OCI-LY3 (cell line): ENCODE measurements around the gene CARD9.

Experiments used
- H2AFZ ChIP-seq: fragments of 200-600, 300-600 bp; shearing (Covaris generic); 2 replicates; pipeline ENCODE4 v1.6.0; 2014; ENCODE audit warnings: antibody characterized with exemption, low read depth, low read length
- H3K27ac ChIP-seq: fragments of 200-600, 300-600 bp; sonication (generic); 2 replicates; pipeline ENCODE4 v1.5.1; 2014; ENCODE audit warnings: mild to moderate bottlenecking, low read length, moderate library complexity, mixed read lengths
- H3K27me3 ChIP-seq: fragments of 200-600, 300-600 bp; sonication (generic); 2 replicates; pipeline ENCODE4 v1.6.1; 2014; ENCODE audit warnings: low read depth, low read length, mixed read lengths
- H3K36me3 ChIP-seq: fragments of 200-600, 300-600 bp; sonication (generic); replicated peaks from 2 replicates; pipeline ENCODE3; 2014; ENCODE audit warnings: low read depth, low read length, mixed read lengths
- H3K4me1 ChIP-seq: fragments of 300-600, 200-600 bp; sonication (generic); 2 replicates; pipeline ENCODE4 v1.6.1; 2014; ENCODE audit warnings: low read length, mixed read lengths
- H3K4me2 ChIP-seq: fragments of 200-600, 300-600 bp; sonication (generic); 2 replicates; pipeline ENCODE4 v1.6.1; 2014; ENCODE audit warnings: low read length, mixed read lengths
- H3K4me3 ChIP-seq: fragments of 300-600, 200-600 bp; sonication (generic); 2 replicates; pipeline ENCODE4 v1.5.1; 2014; ENCODE audit warnings: antibody characterized with exemption, mild to moderate bottlenecking, low read length, moderate library complexity
- H3K79me2 ChIP-seq: fragments of 300-600, 200-600 bp; shearing (Covaris generic); 2 replicates; pipeline ENCODE4 v1.6.1; 2014; ENCODE audit warnings: mild to moderate bottlenecking, low read length, mixed read lengths
- H3K9ac ChIP-seq: fragments of 300-600, 200-600 bp; shearing (Covaris generic); 2 replicates; pipeline ENCODE4 v1.6.0; 2014; ENCODE audit warnings: mild to moderate bottlenecking, low read length, moderate library complexity
- H3K9me3 ChIP-seq: fragments of 200-600, 300-600 bp; shearing (Covaris generic); 2 replicates; pipeline ENCODE4 v1.6.1; 2014; ENCODE audit warnings: low read length, mixed read lengths; ENCODE audit not compliant: insufficient read depth
- H4K20me1 ChIP-seq: fragments of 200-600, 300-600 bp; sonication (generic); 2 replicates; pipeline ENCODE4 v1.6.1; 2016; ENCODE audit warnings: low read length, mixed read lengths; ENCODE audit not compliant: insufficient read depth
- CTCF ChIP-seq: fragments of 200-600, 300-600 bp; sonication (generic); IDR thresholded peaks from 2 replicates; pipeline ENCODE4 v1.5.1; 2014; ENCODE audit warnings: antibody characterized with exemption, low read length, low read depth
- EZH2phosphoT487 ChIP-seq: fragments of 200-600 bp; shearing (Covaris generic); IDR thresholded peaks from 2 replicates; pipeline ENCODE4 v1.6.1; 2018; ENCODE audit warnings: antibody characterized with exemption, mixed run types, low read depth

Gene CARD9

GRCh38 chr9:136339958-136340310 is 33.5 kb downstream of the CARD9 start:
- H4K20me1 ChIP-seq, result no peaks in the 10 kb centered on the region
- no peaks in the 10 kb centered on the region for H3K79me2 ChIP-seq
- H3K36me3 ChIP-seq, result no peaks in the 10 kb centered on the region
- no peak overlapping the region for H3K9ac ChIP-seq
- no peaks in the 10 kb centered on the region for H3K4me1 ChIP-seq
- H3K9me3 ChIP-seq, result no peaks in the 10 kb centered on the region
- no peaks in the 10 kb centered on the region for H3K27me3 ChIP-seq
- no peak overlapping the region for H2AFZ ChIP-seq
- H3K4me3 ChIP-seq, result no peak overlapping the region
- no peak overlapping the region for H3K4me2 ChIP-seq
- TF ChIP-seq EZH2phosphoT487 (no peak), CTCF (no peak)
- no peak overlapping the region for H3K27ac ChIP-seq

GRCh38 chr9:136339173-136339957 is 34.1 kb downstream of the CARD9 start:
- Histone ChIP-seq H3K4me2 (no peak overlapping the region), H3K4me3 (no peak overlapping the region), H3K9ac (no peak overlapping the region), H3K36me3 (no peaks in the 10 kb centered on the region), H3K9me3 (no peaks in the 10 kb centered on the region), H2AFZ (no peak overlapping the region), H3K79me2 (no peaks in the 10 kb centered on the region), H3K27me3 (no peaks in the 10 kb centered on the region), H3K4me1 (no peaks in the 10 kb centered on the region), H3K27ac (no peak overlapping the region), H4K20me1 (no peaks in the 10 kb centered on the region)
- TF ChIP-seq CTCF (peak; percentile 91), EZH2phosphoT487 (no peak)

GRCh38 chr9:136338511-136338910 is 35.0 kb downstream of the CARD9 start:
- Histone ChIP-seq H3K36me3 (no peaks in the 10 kb centered on the region), H3K4me3 (no peak overlapping the region), H4K20me1 (no peaks in the 10 kb centered on the region), H2AFZ (no peak overlapping the region), H3K27ac (no peak overlapping the region), H3K79me2 (no peaks in the 10 kb centered on the region), H3K27me3 (no peaks in the 10 kb centered on the region), H3K9me3 (no peaks in the 10 kb centered on the region), H3K4me2 (no peak overlapping the region), H3K4me1 (no peaks in the 10 kb centered on the region), H3K9ac (no peak overlapping the region)
- TF ChIP-seq CTCF, result no peak
- TF ChIP-seq EZH2phosphoT487, result no peak

- no peak overlapping the region for H3K27ac ChIP-seq
- no peak overlapping the region for H3K9ac ChIP-seq
- no peaks in the 10 kb centered on the region for H4K20me1 ChIP-seq
Measured at GRCh38 chr9:136337416-136338395, 35.8 kb downstream of the CARD9 start.

More at GRCh38 chr9:136337416-136338395, 35.8 kb downstream of the CARD9 start:
- H3K9me3 ChIP-seq, result no peaks in the 10 kb centered on the region
- H3K4me3 ChIP-seq, result no peak overlapping the region
- TF ChIP-seq EZH2phosphoT487 (no peak), CTCF (no peak)
- no peaks in the 10 kb centered on the region for H3K36me3 ChIP-seq
- no peaks in the 10 kb centered on the region for H3K27me3 ChIP-seq
- no peaks in the 10 kb centered on the region for H3K79me2 ChIP-seq
- no peak overlapping the region for H2AFZ ChIP-seq
- no peak overlapping the region for H3K4me2 ChIP-seq
- H3K4me1 ChIP-seq, result no peaks in the 10 kb centered on the region
